HepG2 (cell line): Measurements from ENCODE around the gene SREBF1. TPM values are rescaled to one million over a fixed set of nuclear protein-coding genes. Genes with fewer than 3 reads are reported as not detected.

ENCODE experiments used
- ASH2L ChIP-seq: fragments of 300-600, 200-600 bp; sonication (generic); IDR thresholded peaks from 2 replicates; pipeline ENCODE4 v1.7.0; 2017; ENCODE audit warnings: low read depth, mild to moderate bottlenecking, moderate library complexity, mixed read lengths, low read length; ENCODE audit not compliant: insufficient read length
- FLYWCH1 ChIP-seq: sonication (generic); formaldehyde crosslinking; IDR thresholded peaks from 2 replicates; pipeline ENCODE4 v1.8.1; 2023; ENCODE audit warnings: mild to moderate bottlenecking, missing genetic modification reagents
- GFI1 ChIP-seq: sonication (generic); formaldehyde crosslinking; IDR thresholded peaks from 2 replicates; pipeline ENCODE4 v1.5.0; 2020; ENCODE audit warnings: missing genetic modification reagents, mild to moderate bottlenecking, borderline replicate concordance
- HOXA9 ChIP-seq: sonication (generic); formaldehyde crosslinking; IDR thresholded peaks from 2 replicates; pipeline ENCODE4 v1.8.1; 2022; ENCODE audit warnings: missing genetic modification reagents, mild to moderate bottlenecking, moderate library complexity, borderline replicate concordance
- JUNB ChIP-seq: sonication (generic); formaldehyde crosslinking; IDR thresholded peaks from 2 replicates; pipeline ENCODE4 v1.8.0; 2022; ENCODE audit warnings: missing genetic modification reagents, mild to moderate bottlenecking, borderline replicate concordance
- MYC ChIP-seq: sonication (generic); formaldehyde crosslinking; IDR thresholded peaks from 2 replicates; pipeline ENCODE4 v1.9.0; 2021; ENCODE audit warnings: missing genetic modification reagents, borderline replicate concordance
- NCOA5 ChIP-seq: sonication (generic); formaldehyde crosslinking; IDR thresholded peaks from 2 replicates; pipeline ENCODE4 v1.4.0; 2020; ENCODE audit warnings: missing genetic modification reagents
- REL ChIP-seq: sonication (generic); formaldehyde crosslinking; conservative IDR thresholded peaks from 2 replicates; pipeline ENCODE4 v1.8.0; 2022; ENCODE audit warnings: mild to moderate bottlenecking, missing genetic modification reagents, moderate library complexity
- ZNF143 ChIP-seq: sonication (generic); formaldehyde crosslinking; IDR thresholded peaks from 2 replicates; pipeline ENCODE4 v1.4.0; 2020; ENCODE audit warnings: missing genetic modification reagents
- ZNF207 ChIP-seq: fragments of 450-650 bp; IDR thresholded peaks from 2 replicates; pipeline ENCODE4 v1.6.1; 2016; ENCODE audit warnings: antibody characterized with exemption, borderline replicate concordance
- ZNF430 ChIP-seq: sonication (generic); formaldehyde crosslinking; IDR thresholded peaks from 2 replicates; pipeline ENCODE4 v1.9.0; 2021; ENCODE audit warnings: mild to moderate bottlenecking, missing genetic modification reagents
- ZNF841 ChIP-seq: sonication (generic); formaldehyde crosslinking; IDR thresholded peaks from 2 replicates; pipeline ENCODE4 v1.8.1; 2023; ENCODE audit warnings: missing genetic modification reagents, borderline replicate concordance
- polyA plus RNA-seq, 8 experiments: library from polyadenylated mRNA; depleted of rRNA in 3 of 8; stranded (reverse) in 7 of 8; unstranded in 1 of 8; fragments of >200 nt; fragmentation: Illumina TruSeq in 4 of 8; extraction: Trizol in 4 of 8; gene quantifications; 2 replicates each; pipeline versions ENCODE4 v1.2.1 to v1.2.3, GENCODE V29; 2011 to 2016; ENCODE audit warnings: low read depth in 4 of 8, missing spikeins in 1 of 8, mixed read lengths in 1 of 8; ENCODE audit not compliant: insufficient read depth in 1 of 8
- total RNA-seq, 5 experiments: library from RNA; depleted of rRNA; stranded (reverse); fragments of >200 nt; fragmentation: Illumina TruSeq; extraction: Trizol; gene quantifications; 2 replicates each; pipeline ENCODE4 v1.2.3, GENCODE V29; 2016; ENCODE audit warnings: low read depth in 1 of 5
- TF ChIP-seq, protein P1 (sequence below): sonication (generic); formaldehyde crosslinking; conservative IDR thresholded peaks from 2 replicates; pipeline ENCODE4 v1.8.0; 2022; ENCODE audit warnings: low read depth, missing genetic modification reagents
- TF ChIP-seq, protein P2 (sequence below): sonication (generic); formaldehyde crosslinking; IDR thresholded peaks from 2 replicates; pipeline ENCODE4 v1.4.0; 2020; ENCODE audit warnings: missing genetic modification reagents, borderline replicate concordance
- TF ChIP-seq, protein P3 (sequence below): sonication (generic); formaldehyde crosslinking; IDR thresholded peaks from 2 replicates; pipeline ENCODE4 v1.4.0; 2020; ENCODE audit warnings: missing genetic modification reagents
- TF ChIP-seq, protein P4 (sequence below): sonication (generic); formaldehyde crosslinking; IDR thresholded peaks from 2 replicates; pipeline ENCODE4 v1.4.0; 2020; ENCODE audit warnings: missing genetic modification reagents

Gene SREBF1
- total and polyA plus RNA-seq, 2 of the 13 experiments (the other 11 are each of a cell fraction or from before 2014, with no cell fraction given), result 34.3 to 38.0 TPM

DNA sequence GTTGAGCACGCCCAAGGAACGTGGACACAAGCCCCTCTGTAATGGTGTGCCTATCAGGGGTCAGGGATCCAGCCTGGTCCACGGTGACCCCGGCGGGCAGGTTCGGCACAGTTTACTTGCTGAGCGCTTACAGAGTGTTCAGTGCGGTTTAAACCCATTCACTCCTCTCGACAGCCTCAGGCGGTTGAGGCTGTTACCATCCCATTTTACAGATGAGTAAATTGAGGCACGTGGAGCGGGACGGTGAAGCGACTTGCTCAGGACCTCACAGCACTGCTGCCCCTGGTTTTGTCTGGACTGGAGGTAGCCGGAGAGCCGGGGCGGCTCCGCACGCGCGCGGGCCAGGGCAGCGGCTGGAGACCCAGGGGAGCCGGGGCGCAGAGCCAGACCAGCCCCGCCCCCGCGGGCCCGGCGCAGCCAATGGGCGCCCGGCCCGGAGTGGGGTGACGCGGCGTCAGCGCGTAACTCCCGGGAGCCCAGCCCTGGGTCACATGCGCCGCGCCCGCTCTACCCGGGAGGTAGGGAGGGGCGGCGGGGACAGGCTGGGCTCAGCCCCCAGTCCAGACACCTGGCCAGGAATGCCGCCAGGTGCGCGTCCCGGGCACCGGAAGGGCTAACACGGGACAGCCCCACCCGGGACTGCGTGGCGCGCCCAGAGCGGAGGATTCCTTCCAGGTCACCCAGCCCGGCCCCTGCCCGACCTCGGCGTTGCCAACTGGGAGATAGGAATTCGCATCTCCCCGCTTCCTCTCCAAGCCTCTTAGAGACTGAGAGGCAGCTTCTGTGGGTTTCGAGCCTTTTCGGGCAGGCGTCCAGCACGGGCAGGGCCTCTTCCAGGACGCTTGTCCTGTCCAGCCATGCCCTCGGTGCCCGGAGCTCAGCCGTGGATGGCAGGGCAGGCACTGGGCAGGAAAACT, 3.3 kb upstream of the SREBF1 start (continued):
- TF ChIP-seq, protein P1, sequence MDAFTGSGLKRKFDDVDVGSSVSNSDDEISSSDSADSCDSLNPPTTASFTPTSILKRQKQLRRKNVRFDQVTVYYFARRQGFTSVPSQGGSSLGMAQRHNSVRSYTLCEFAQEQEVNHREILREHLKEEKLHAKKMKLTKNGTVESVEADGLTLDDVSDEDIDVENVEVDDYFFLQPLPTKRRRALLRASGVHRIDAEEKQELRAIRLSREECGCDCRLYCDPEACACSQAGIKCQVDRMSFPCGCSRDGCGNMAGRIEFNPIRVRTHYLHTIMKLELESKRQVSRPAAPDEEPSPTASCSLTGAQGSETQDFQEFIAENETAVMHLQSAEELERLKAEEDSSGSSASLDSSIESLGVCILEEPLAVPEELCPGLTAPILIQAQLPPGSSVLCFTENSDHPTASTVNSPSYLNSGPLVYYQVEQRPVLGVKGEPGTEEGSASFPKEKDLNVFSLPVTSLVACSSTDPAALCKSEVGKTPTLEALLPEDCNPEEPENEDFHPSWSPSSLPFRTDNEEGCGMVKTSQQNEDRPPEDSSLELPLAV (CRISPR knock-in tag), result peak; percentile 67; the same call in 1 of the 2 replicates
- TF ChIP-seq ZNF841 (CRISPR knock-in tag) (no peak), HOXA9 (CRISPR knock-in tag) (peak; percentile 74; the same call in 1 of the 2 replicates), ZNF430 (0 out of 2 replicates have a peak, but pooled peaks have one; percentile 18), ASH2L (peak; percentile 51), JUNB (CRISPR knock-in tag) (no peak), GFI1 (CRISPR knock-in tag) (peak; percentile 75; the same call in 1 of the 2 replicates), FLYWCH1 (CRISPR knock-in tag) (0 out of 2 replicates have a peak, but pooled peaks have one; percentile 58), ZNF143 (CRISPR knock-in tag) (no peak), NCOA5 (CRISPR knock-in tag) (no peak), MYC (CRISPR knock-in tag) (peak; percentile 79), ZNF207 (no peak), REL (CRISPR knock-in tag) (peak; percentile 87)
- TF ChIP-seq, protein P2, sequence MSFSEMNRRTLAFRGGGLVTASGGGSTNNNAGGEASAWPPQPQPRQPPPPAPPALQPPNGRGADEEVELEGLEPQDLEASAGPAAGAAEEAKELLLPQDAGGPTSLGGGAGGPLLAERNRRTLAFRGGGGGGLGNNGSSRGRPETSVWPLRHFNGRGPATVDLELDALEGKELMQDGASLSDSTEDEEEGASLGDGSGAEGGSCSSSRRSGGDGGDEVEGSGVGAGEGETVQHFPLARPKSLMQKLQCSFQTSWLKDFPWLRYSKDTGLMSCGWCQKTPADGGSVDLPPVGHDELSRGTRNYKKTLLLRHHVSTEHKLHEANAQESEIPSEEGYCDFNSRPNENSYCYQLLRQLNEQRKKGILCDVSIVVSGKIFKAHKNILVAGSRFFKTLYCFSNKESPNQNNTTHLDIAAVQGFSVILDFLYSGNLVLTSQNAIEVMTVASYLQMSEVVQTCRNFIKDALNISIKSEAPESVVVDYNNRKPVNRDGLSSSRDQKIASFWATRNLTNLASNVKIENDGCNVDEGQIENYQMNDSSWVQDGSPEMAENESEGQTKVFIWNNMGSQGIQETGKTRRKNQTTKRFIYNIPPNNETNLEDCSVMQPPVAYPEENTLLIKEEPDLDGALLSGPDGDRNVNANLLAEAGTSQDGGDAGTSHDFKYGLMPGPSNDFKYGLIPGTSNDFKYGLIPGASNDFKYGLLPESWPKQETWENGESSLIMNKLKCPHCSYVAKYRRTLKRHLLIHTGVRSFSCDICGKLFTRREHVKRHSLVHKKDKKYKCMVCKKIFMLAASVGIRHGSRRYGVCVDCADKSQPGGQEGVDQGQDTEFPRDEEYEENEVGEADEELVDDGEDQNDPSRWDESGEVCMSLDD, result no peak; the same call in 1 of the 2 replicates
- TF ChIP-seq, protein P3, sequence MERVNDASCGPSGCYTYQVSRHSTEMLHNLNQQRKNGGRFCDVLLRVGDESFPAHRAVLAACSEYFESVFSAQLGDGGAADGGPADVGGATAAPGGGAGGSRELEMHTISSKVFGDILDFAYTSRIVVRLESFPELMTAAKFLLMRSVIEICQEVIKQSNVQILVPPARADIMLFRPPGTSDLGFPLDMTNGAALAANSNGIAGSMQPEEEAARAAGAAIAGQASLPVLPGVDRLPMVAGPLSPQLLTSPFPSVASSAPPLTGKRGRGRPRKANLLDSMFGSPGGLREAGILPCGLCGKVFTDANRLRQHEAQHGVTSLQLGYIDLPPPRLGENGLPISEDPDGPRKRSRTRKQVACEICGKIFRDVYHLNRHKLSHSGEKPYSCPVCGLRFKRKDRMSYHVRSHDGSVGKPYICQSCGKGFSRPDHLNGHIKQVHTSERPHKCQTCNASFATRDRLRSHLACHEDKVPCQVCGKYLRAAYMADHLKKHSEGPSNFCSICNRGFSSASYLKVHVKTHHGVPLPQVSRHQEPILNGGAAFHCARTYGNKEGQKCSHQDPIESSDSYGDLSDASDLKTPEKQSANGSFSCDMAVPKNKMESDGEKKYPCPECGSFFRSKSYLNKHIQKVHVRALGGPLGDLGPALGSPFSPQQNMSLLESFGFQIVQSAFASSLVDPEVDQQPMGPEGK (CRISPR knock-in tag), result peak; percentile 96
- TF ChIP-seq, protein P4, sequence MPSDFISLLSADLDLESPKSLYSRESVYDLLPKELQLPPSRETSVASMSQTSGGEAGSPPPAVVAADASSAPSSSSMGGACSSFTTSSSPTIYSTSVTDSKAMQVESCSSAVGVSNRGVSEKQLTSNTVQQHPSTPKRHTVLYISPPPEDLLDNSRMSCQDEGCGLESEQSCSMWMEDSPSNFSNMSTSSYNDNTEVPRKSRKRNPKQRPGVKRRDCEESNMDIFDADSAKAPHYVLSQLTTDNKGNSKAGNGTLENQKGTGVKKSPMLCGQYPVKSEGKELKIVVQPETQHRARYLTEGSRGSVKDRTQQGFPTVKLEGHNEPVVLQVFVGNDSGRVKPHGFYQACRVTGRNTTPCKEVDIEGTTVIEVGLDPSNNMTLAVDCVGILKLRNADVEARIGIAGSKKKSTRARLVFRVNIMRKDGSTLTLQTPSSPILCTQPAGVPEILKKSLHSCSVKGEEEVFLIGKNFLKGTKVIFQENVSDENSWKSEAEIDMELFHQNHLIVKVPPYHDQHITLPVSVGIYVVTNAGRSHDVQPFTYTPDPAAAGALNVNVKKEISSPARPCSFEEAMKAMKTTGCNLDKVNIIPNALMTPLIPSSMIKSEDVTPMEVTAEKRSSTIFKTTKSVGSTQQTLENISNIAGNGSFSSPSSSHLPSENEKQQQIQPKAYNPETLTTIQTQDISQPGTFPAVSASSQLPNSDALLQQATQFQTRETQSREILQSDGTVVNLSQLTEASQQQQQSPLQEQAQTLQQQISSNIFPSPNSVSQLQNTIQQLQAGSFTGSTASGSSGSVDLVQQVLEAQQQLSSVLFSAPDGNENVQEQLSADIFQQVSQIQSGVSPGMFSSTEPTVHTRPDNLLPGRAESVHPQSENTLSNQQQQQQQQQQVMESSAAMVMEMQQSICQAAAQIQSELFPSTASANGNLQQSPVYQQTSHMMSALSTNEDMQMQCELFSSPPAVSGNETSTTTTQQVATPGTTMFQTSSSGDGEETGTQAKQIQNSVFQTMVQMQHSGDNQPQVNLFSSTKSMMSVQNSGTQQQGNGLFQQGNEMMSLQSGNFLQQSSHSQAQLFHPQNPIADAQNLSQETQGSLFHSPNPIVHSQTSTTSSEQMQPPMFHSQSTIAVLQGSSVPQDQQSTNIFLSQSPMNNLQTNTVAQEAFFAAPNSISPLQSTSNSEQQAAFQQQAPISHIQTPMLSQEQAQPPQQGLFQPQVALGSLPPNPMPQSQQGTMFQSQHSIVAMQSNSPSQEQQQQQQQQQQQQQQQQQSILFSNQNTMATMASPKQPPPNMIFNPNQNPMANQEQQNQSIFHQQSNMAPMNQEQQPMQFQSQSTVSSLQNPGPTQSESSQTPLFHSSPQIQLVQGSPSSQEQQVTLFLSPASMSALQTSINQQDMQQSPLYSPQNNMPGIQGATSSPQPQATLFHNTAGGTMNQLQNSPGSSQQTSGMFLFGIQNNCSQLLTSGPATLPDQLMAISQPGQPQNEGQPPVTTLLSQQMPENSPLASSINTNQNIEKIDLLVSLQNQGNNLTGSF (CRISPR knock-in tag), result no peak
